Lower leg skin (tissue), 4 donors: Measurements from ENCODE around the gene BPIFB4. TPM values are rescaled to one million over a fixed set of nuclear protein-coding genes. Genes with fewer than 3 reads are reported as not detected.
"Not testable (repeated sequence)": the region's sequence is repeated elsewhere in the genome, so short reads cannot be mapped to it uniquely, and the experiment has no call there.

Experiments
- DNase-seq, 2 donors: peaks; one replicate each; pipeline ENCODE4 v3.0.0-alpha.2; 2019; ENCODE audit warnings: low spot score in 2 of 2
- H3K4me3 ChIP-seq: fragments of 200-600 bp; sonication (generic); 2 replicates; pipeline ENCODE4 v1.5.1; 2017; ENCODE audit warnings: mild to moderate bottlenecking, low read depth; ENCODE audit not compliant: poor library complexity, severe bottlenecking
- CTCF ChIP-seq, 3 donors: fragments of 450-650 bp; IDR thresholded peaks; one replicate each; pipeline ENCODE4 v1.5.1; 2016; ENCODE audit warnings: antibody characterized with exemption in 3 of 3, mild to moderate bottlenecking in 3 of 3, moderate library complexity in 2 of 3
- POLR2A ChIP-seq, 2 donors: fragments of 450-650 bp; IDR thresholded peaks; one replicate each; pipeline ENCODE4 v1.6.1; 2016 to 2017; ENCODE audit warnings: antibody characterized with exemption in 2 of 2, mild to moderate bottlenecking in 1 of 2, moderate library complexity in 1 of 2
- WGBS, 2 donors: methylation state at CpG; one replicate each; pipeline ENCODE4 v1.1.5; 2018; 5-methylcytosine and 5-hydroxymethylcytosine counted together
- intact Hi-C: fragments of 100-400 bp; cut with DNase I; formaldehyde crosslinking; loops from one replicate; pipeline ENCODE4 v1.15.0; 2023; ENCODE audit warnings: low total_unique reads
- total RNA-seq, 4 donors: library from RNA; depleted of rRNA; stranded (reverse); fragments of >200 nt; gene quantifications; one replicate each; pipeline ENCODE4 v1.1.0, GENCODE V29; 2016

BPIFB4 gene
- total RNA-seq, 4 donors from 2014 or later = not detected

- intact Hi-C loops = no loop called here
- DNase-seq = no peak
- H3K4me3 ChIP-seq = no peak overlapping the region
- WGBS, 2 donors = 45 to 54% methylated on average over 4 of the region's 4 CpGs
- TF ChIP-seq CTCF (IDR thresholded peaks at IDR 0.05) = no peak
- no peak for TF ChIP-seq POLR2A (IDR thresholded peaks at IDR 0.05)
Measured at GRCh38 chr20:33097001-33097400, 17.6 kb downstream of the BPIFB4 start.

GRCh38 chr20:33099843-33100538 is 20.5 kb downstream of the BPIFB4 start:
- WGBS, 2 donors = 49 to 56% methylated on average over 10 of the region's 10 CpGs
- no peak overlapping the region for H3K4me3 ChIP-seq
- TF ChIP-seq CTCF (IDR thresholded peaks at IDR 0.05) (no peak), POLR2A (IDR thresholded peaks at IDR 0.05) (no peak)
- intact Hi-C loops = no loop called here
- DNase-seq = no peak

GRCh38 chr20:33103556-33103955 is 24.1 kb downstream of the BPIFB4 start:
- DNase-seq = no peak
- WGBS, 2 donors = 55 to 69% methylated on average over 3 of the region's 3 CpGs
- intact Hi-C loops = no loop called here
- TF ChIP-seq POLR2A (IDR thresholded peaks at IDR 0.05) = no peak
- no peak for TF ChIP-seq CTCF (IDR thresholded peaks at IDR 0.05)
- H3K4me3 ChIP-seq = no peak overlapping the region

- DNase-seq = no peak
- intact Hi-C loops = no loop called here
- no peak overlapping the region for H3K4me3 ChIP-seq
- WGBS, 2 donors = 85 to 88% methylated on average over 3 of the region's 3 CpGs
- TF ChIP-seq CTCF (IDR thresholded peaks at IDR 0.05) (no peak), POLR2A (IDR thresholded peaks at IDR 0.05) (no peak)
Measured at GRCh38 chr20:33104336-33104735, 24.9 kb downstream of the BPIFB4 start.

- no peak for TF ChIP-seq POLR2A (IDR thresholded peaks at IDR 0.05)
- H3K4me3 ChIP-seq = no peak overlapping the region
- 72 to 83% methylated on average over 8 of the region's 8 CpGs for WGBS, 2 donors
- intact Hi-C loops = no loop called here
- DNase-seq = no peak
Measured at GRCh38 chr20:33105316-33105924, 26.0 kb downstream of the BPIFB4 start.

GRCh38 chr20:33106058-33106620 is 26.7 kb downstream of the BPIFB4 start:
- 62 to 74% methylated on average over 7 of the region's 7 CpGs for WGBS, 2 donors
- DNase-seq, H3K4me3 ChIP-seq, intact Hi-C loops: not testable (repeated sequence)
